Testis (tissue), 3 donors: ENCODE measurements around the gene KY. TPM values are rescaled to one million over a fixed set of nuclear protein-coding genes. Genes with fewer than 3 reads are reported as not detected.

ENCODE experiments used
- DNase-seq: peaks from one replicate; pipeline ENCODE4 v3.0.0-alpha.2; 2019
- H3K27ac ChIP-seq, 2 donors: fragments of 200-600 bp; sonication (generic); one replicate each; pipeline ENCODE4 v1.5.1; 2019
- H3K27me3 ChIP-seq: fragments of 200-600 bp; sonication (generic); one replicate; pipeline ENCODE4 v1.5.1; 2019
- H3K36me3 ChIP-seq: fragments of 200-600 bp; sonication (generic); one replicate; pipeline ENCODE4 v1.5.1; 2017; ENCODE audit warnings: low read depth; ENCODE audit errors: missing control alignments
- H3K4me1 ChIP-seq: fragments of 200-600 bp; sonication (generic); one replicate; pipeline ENCODE4 v1.5.1; 2019
- H3K4me3 ChIP-seq, 2 donors: fragments of 200-600 bp; sonication (generic); one replicate each; pipeline ENCODE4 v1.5.1; 2017 to 2019
- H3K9me3 ChIP-seq: fragments of 200-600 bp; sonication (generic); one replicate; pipeline ENCODE4 v1.5.1; 2017
- CTCF ChIP-seq, 3 experiments: fragments of 450-650 bp in 2 of 3; fragments of 200-600 bp in 1 of 3; sonication (generic) in 1 of 3; IDR thresholded peaks; one replicate each; pipeline ENCODE4 v1.5.1; 2016 to 2019; ENCODE audit warnings: antibody characterized with exemption in 3 of 3, mild to moderate bottlenecking in 2 of 3, moderate library complexity in 1 of 3
- POLR2A ChIP-seq: fragments of 450-650 bp; IDR thresholded peaks from one replicate; pipeline ENCODE4 v1.6.1; 2017; ENCODE audit warnings: antibody characterized with exemption, mild to moderate bottlenecking, moderate library complexity
- WGBS, 2 donors: methylation state at CpG; one replicate each; pipeline ENCODE4 v1.1.5; 2018; 5-methylcytosine and 5-hydroxymethylcytosine counted together
- intact Hi-C: fragments of 100-400 bp; cut with DNase I; formaldehyde crosslinking; loops from one replicate; pipeline ENCODE4 v1.15.1; 2023; ENCODE audit warnings: low total_unique reads
- polyA plus RNA-seq: library from polyadenylated mRNA; stranded (reverse); fragments of 350-450 nt; fragmentation: Illumina TruSeq; extraction: RNeasy Lipid Tissue Mini Kit (QIAGEN cat#74804); gene quantifications from one replicate; pipeline ENCODE4 v1.2.3, GENCODE V29; 2014; ENCODE audit warnings: low read depth, low replicate concordance; ENCODE audit not compliant: insufficient read depth
- total RNA-seq, 2 donors: library from RNA; depleted of rRNA; stranded (reverse); fragments of >200 nt; gene quantifications; one replicate each; pipeline ENCODE4 v1.2.3, GENCODE V29; 2016

KY gene
- total and polyA plus RNA-seq, 3 donors from 2014 or later, result 0.37 to 2.4 (median 0.71) TPM

DNA sequence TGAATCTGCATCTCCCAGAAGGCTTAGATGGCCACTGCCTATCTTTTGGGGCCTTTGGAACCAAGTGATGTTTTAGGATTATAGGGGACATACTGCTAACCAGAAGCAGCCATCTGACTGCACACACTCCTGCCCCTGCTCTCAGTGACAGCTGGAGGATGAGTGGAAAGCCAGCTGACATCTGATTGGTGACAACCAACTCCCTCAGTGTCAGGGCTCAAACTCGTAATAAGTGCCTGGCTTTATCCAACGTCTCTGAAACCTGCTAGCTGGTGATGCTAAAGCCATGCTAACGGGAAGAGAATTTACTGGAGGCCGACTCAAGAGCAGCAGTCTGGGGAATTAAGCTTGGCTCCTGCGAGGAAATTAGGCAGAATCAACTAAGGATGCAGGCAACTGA is 35.1 kb downstream of the KY start:
- H3K4me1 ChIP-seq, result no peaks in the 10 kb centered on the region
- no peak overlapping the region for H3K27ac ChIP-seq
- no peak overlapping the region for H3K4me3 ChIP-seq
- H3K27me3 ChIP-seq, result no peaks in the 10 kb centered on the region
- no peaks in the 10 kb centered on the region for H3K36me3 ChIP-seq
- 82 to 91% methylated on average over 5 of the region's 5 CpGs for WGBS, 2 donors
- H3K9me3 ChIP-seq, result no peaks in the 10 kb centered on the region
- TF ChIP-seq CTCF (IDR thresholded peaks at IDR 0.05) (no peak), POLR2A (no peak)
- DNase-seq, result no peak
- intact Hi-C loops, result no loop called here

GRCh38 chr3:134614955-134615354 is 35.9 kb downstream of the KY start:
- H3K4me3 ChIP-seq, result no peak overlapping the region
- intact Hi-C loops, result no loop called here
- no peaks in the 10 kb centered on the region for H3K36me3 ChIP-seq
- H3K9me3 ChIP-seq, result no peaks in the 10 kb centered on the region
- H3K27ac ChIP-seq, result no peak overlapping the region
- DNase-seq, result no peak
- no peaks in the 10 kb centered on the region for H3K27me3 ChIP-seq
- H3K4me1 ChIP-seq, result no peaks in the 10 kb centered on the region
- no peak for TF ChIP-seq CTCF (IDR thresholded peaks at IDR 0.05)
- no peak for TF ChIP-seq POLR2A
- 92 to 94% methylated on average over 4 of the region's 4 CpGs for WGBS, 2 donors

GRCh38 chr3:134613006-134613520 is 37.8 kb downstream of the KY start:
- Histone ChIP-seq H3K27me3 (no peaks in the 10 kb centered on the region), H3K4me1 (no peaks in the 10 kb centered on the region), H3K4me3 (no peak overlapping the region), H3K36me3 (no peaks in the 10 kb centered on the region), H3K9me3 (no peaks in the 10 kb centered on the region), H3K27ac (no peak overlapping the region)
- intact Hi-C loops, result no loop called here
- TF ChIP-seq POLR2A (no peak), CTCF (IDR thresholded peaks at IDR 0.05) (no peak)
- WGBS, 2 donors, result 74 to 95% methylated on average over 6 of the region's 6 CpGs
- no peak for DNase-seq

DNA sequence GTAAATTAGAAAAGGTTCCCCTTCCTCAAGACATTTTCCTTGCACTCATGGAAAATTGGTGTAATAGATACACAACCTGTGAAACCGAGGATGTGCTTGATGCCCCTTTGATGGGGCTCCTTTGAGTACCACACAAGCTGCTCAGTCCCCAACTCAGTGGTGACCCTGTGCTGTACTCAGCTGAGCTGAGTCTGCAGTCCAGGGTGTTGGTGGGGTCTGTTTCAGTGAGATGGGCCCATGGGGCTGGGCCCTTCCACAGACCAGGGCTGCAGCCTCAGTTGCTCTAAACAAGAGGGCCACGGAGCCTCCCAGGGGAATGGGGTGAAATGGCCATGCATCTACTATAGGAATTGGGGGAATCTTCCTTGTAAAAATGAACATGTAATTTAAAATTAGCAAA is 39.3 kb downstream of the KY start:
- Histone ChIP-seq H3K36me3 (no peaks in the 10 kb centered on the region), H3K27ac (no peak overlapping the region), H3K4me3 (no peak overlapping the region), H3K27me3 (no peaks in the 10 kb centered on the region), H3K4me1 (no peaks in the 10 kb centered on the region), H3K9me3 (no peaks in the 10 kb centered on the region)
- intact Hi-C loops, result no loop called here
- DNase-seq, result no peak
- TF ChIP-seq POLR2A (no peak), CTCF (IDR thresholded peaks at IDR 0.05) (no peak)
- WGBS, 2 donors, result 94 to 97% methylated on average over 2 of the region's 2 CpGs
